Peyer's patch (tissue), 4 donors: ENCODE measurements around the gene TMCC3.

Experiments
- CTCF ChIP-seq, 6 experiments: fragments of 450-650 bp in 4 of 6; fragments of 200-600 bp in 2 of 6; sonication (generic) in 1 of 6; IDR thresholded peaks; one replicate each; pipeline ENCODE4 v1.5.1; 2017 to 2019; ENCODE audit warnings: antibody characterized with exemption in 6 of 6, mild to moderate bottlenecking in 3 of 6, moderate library complexity in 1 of 6
- POLR2A ChIP-seq, 2 donors: fragments of 450-650 bp; IDR thresholded peaks; one replicate each; pipeline ENCODE4 v1.5.1; 2017; ENCODE audit warnings: antibody characterized with exemption in 2 of 2, mild to moderate bottlenecking in 2 of 2, moderate library complexity in 2 of 2

- TF ChIP-seq CTCF (IDR thresholded peaks at IDR 0.05) (no peak), POLR2A (IDR thresholded peaks at IDR 0.05) (no peak)
Observed at GRCh38 chr12:94628369-94628768, 22.0 kb downstream of the TMCC3 start.
